ENCODE data around the gene SLF2. TPM values are rescaled to one million over a fixed set of nuclear protein-coding genes. Genes with fewer than 3 reads are reported as not detected.
A peak's percentile ranks its signal among the peaks of the same experiment; 100 is the strongest.

SLF2 gene
- total and polyA plus RNA-seq, 8 donors = 2.3 to 49.9 (median 14.4) TPM

DNA sequence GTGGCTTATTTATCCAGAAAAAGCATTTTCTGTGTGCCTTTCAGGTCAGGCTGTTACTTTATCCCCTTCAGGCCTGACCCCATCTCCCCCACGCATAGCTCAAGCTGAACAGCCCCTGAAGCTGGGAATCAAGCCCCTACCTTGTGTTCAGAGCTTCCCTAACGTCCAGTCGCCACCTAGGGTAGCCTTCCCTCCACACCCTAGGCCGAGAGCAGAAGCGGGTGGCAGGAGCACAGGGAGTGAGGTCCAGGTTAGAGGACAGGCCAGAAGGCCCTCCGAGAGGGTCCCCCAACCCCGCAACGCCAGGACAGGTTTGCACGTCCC lies 56.1 kb downstream of the SLF2 start:
- peaks cover 0 to 8% (median 0%) of the 10 kb centered on the region in 3 donors for H3K27me3 ChIP-seq
- H3K4me3 ChIP-seq = peak overlapping the region; percentile 66 to 69 (median 68)
- H3K4me1 ChIP-seq = peaks cover 24 to 47% (median 40%) of the 10 kb centered on the region in 4 donors
- no peak for DNase-seq
- intact Hi-C loops (cut with DNase I; ENCODE audit: low total_unique reads) = no loop called here
- peak overlapping the region; percentile 10 to 84 (median 71) for H3K27ac ChIP-seq
- WGBS, 5 donors = 13 to 31% (median 18%) methylated on average over 7 to 9 of the region's 9 CpGs
- TF ChIP-seq POLR2AphosphoS5 (IDR thresholded peaks at IDR 0.05) (no peak), POLR2A (IDR thresholded peaks at IDR 0.05) (no peak), EP300 (IDR thresholded peaks at IDR 0.05) (no peak)
- TF ChIP-seq, protein P1, sequence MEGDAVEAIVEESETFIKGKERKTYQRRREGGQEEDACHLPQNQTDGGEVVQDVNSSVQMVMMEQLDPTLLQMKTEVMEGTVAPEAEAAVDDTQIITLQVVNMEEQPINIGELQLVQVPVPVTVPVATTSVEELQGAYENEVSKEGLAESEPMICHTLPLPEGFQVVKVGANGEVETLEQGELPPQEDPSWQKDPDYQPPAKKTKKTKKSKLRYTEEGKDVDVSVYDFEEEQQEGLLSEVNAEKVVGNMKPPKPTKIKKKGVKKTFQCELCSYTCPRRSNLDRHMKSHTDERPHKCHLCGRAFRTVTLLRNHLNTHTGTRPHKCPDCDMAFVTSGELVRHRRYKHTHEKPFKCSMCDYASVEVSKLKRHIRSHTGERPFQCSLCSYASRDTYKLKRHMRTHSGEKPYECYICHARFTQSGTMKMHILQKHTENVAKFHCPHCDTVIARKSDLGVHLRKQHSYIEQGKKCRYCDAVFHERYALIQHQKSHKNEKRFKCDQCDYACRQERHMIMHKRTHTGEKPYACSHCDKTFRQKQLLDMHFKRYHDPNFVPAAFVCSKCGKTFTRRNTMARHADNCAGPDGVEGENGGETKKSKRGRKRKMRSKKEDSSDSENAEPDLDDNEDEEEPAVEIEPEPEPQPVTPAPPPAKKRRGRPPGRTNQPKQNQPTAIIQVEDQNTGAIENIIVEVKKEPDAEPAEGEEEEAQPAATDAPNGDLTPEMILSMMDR (IDR thresholded peaks at IDR 0.05) = no peak
- no peaks in the 10 kb centered on the region for H3K9me3 ChIP-seq
- peaks cover 0 to 29% (median 18%) of the 10 kb centered on the region in 4 donors for H3K36me3 ChIP-seq

DNA sequence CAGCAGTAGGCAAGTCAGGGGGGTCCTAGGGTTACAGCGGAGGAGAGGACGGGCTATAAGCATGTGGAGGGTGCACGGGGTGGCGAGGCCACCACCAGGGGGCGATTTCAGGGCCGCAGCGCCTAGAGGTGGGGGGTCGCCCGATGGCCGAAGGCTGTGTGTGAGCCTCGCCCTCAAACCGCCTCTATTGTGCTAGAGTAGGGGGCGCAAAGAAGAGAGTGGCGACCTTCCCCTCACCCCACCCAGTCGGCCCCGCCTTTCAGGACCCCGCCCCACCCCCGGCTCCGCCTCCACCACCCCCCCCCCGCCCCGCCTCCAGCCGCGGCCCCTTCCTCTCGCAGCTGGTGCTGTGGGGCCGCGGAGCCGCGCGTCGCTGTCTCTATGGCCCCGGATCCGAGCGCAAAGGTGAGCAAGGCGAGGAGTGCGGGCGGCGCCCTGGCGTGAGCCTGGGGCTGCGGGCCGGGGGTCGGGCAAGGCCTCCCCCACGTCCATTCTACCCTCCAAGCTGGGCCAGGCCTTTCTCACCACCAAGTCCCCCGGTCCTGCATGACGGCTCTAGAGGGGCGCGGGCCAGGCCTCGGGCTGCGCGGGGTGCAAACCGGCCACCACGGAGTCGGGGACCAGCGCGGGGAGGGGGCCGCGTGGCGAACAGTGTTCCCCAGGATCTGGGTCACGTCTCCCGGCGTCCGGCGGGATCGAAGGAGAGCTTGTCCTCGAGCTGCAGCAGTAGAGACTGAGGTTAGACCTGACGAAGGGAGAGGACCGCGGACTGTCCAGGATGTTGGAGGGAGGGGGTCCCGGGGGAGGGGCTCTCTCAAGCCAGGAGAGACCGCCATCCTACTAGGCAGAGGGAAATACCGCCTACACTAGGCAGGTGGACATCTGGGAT lies 56.7 kb downstream of the SLF2 start, which contains the start of gene SEMA4G:
SEMA4G (plus strand) TSS at position 318 of the 889 bp plus-strand sequence. CDS start 3,409 bp downstream, outside the sequence.
- Histone ChIP-seq H3K4me1 (peaks cover 24 to 47% (median 40%) of the 10 kb centered on the region in 4 donors), H3K27me3 (peaks cover 0 to 8% (median 0%) of the 10 kb centered on the region in 3 donors), H3K4me3 (peak within 1 kb of the TSS; percentile 66 to 69 (median 68)), H3K9me3 (no peaks in the 10 kb centered on the region), H3K36me3 (peaks cover 0 to 23% (median 18%) of the 10 kb centered on the region in 4 donors), H3K27ac (peak within 1 kb of the TSS; percentile 52 to 84 (median 74))
- 1 to 7% (median 2%) methylated on average over 19 to 70 of the region's 70 CpGs for WGBS, 5 donors
- TF ChIP-seq, protein P1 (IDR thresholded peaks at IDR 0.05) = peak in 5 of 7 experiments; percentile 44 to 76 (median 62)
- no peak for TF ChIP-seq POLR2AphosphoS5 (IDR thresholded peaks at IDR 0.05)
- intact Hi-C loops (cut with DNase I; ENCODE audit: low total_unique reads) = no loop called here
- peak; percentile 47 to 83 for DNase-seq

DNA sequence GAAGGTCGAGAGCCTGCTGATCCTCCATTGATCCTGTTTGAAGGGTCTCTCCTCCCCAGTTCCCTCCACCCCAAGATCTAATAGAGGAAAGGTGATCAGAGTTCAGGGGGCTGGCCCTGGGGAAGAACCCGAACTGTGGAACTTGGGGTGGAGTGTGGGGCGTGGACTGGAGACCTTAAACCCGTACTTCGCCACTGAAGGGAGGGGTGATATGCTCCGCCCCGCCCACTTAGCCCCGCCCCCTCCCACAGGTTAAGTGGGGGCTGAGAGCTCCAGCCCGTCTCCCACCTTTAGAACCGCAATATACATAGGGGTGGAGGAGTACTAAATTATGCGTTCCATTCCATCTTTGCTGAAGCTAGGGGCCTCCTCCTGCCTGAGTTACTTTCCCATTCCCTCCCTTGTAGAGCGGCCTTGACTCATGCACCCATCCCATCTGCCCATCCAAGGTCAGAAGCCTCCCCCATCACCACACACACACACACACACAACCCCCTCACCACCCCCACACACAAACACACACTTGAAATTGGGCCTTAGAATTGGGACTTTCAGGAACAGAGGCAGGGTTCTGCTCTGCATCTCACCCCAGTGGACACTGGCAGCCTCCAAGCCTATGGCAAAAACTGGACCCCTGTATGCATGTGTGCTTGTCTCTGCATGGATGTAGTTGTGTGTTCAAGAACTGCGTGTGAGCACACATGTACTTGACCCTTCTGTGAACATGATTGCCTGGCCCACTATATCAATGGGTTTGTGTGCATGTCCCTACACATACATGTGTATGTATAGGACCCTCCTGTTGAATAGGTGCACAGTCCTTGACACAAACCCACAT lies 57.5 kb downstream of the SLF2 start:
- DNase-seq = peak; percentile 51 to 81
- Histone ChIP-seq H3K27me3 (peaks cover 0 to 8% (median 0%) of the 10 kb centered on the region in 3 donors), H3K36me3 (peaks cover 0 to 17% (median 11%) of the 10 kb centered on the region in 4 donors), H3K27ac (peak overlapping the region; percentile 52 to 84 (median 74)), H3K4me1 (peaks cover 24 to 47% (median 40%) of the 10 kb centered on the region in 4 donors), H3K4me3 (peak overlapping the region; percentile 66 to 69 (median 68)), H3K9me3 (no peaks in the 10 kb centered on the region)
- intact Hi-C loops (cut with DNase I; ENCODE audit: low total_unique reads) = no loop called here
- TF ChIP-seq POLR2A (IDR thresholded peaks at IDR 0.05) = no peak
- no peak for TF ChIP-seq EP300 (IDR thresholded peaks at IDR 0.05)
- 23 to 43% (median 31%) methylated on average over 13 of the region's 13 CpGs for WGBS, 5 donors

DNA sequence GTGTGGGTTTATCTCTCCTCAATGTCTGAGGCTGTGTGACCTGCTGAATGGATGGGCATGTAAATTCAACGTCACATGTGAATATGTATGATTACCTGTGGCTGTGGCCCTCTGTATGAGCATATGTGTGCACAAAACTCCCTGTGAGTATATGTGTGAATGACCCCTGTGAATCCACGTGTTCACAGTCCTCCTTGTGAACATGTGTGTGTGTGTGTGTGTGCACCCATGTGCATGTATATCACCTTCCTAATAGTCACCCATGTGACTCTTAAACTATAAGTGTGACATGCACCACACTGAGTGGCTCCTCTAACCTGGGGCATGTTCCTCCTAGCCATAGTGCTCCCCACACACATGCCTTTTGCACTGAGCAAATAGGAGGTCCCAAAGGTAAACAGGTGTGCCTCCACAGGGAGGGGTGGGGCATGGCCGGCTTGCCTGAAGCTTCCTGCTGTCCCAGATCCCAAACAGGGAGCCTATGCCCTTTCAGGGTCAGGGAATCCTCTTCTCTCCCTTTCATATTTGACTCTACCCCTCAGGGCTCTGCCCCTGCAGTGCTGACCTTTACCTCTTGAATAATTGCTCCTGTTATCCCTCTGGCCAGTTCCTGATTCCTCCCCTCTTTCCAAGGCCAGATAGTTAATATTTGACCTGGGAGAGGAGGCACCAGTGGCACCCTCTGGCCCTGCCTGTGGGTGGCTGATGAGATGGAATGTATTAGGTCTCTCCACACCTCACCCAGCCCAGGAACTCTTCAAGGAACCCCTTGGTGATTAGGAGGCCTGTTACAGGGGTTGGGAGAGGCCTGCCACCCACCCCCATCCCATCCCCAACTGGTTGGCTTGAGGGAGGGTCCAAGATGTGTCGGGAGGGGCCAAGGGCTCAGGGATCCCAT lies 58.4 kb downstream of the SLF2 start:
- peaks cover 24 to 47% (median 40%) of the 10 kb centered on the region in 4 donors for H3K4me1 ChIP-seq
- 41 to 62% (median 50%) methylated on average over 4 of the region's 4 CpGs for WGBS, 5 donors
- H3K9me3 ChIP-seq = no peaks in the 10 kb centered on the region

More for the DNA sequence above, 58.4 kb downstream of the SLF2 start:
- intact Hi-C loops (cut with DNase I; ENCODE audit: low total_unique reads) = no loop called here
- peak overlapping the region in 4 of 5 donors; percentile 44 to 84 (median 54) for H3K27ac ChIP-seq
- H3K4me3 ChIP-seq = peak overlapping the region in 1 of 4 donors; percentile 66
- H3K36me3 ChIP-seq = peaks cover 0 to 10% (median 4%) of the 10 kb centered on the region in 4 donors
- TF ChIP-seq POLR2AphosphoS5 (IDR thresholded peaks at IDR 0.05) (no peak), POLR2A (IDR thresholded peaks at IDR 0.05) (no peak), EP300 (IDR thresholded peaks at IDR 0.05) (no peak)
- TF ChIP-seq, protein P1 (IDR thresholded peaks at IDR 0.05) = no peak
- H3K27me3 ChIP-seq = peaks cover 0 to 8% (median 0%) of the 10 kb centered on the region in 3 donors
- DNase-seq = peak; percentile 51 to 75

All from stomach (tissue), 9 donors.